ENCODE results near the gene ARPC2. TPM values are rescaled to one million over a fixed set of nuclear protein-coding genes. Genes with fewer than 3 reads are reported as not detected.
A peak's percentile ranks its signal among the peaks of the same experiment; 100 is the strongest.
"Not testable (repeated sequence)": the region's sequence is repeated elsewhere in the genome, so short reads cannot be mapped to it uniquely, and the experiment has no call there.

The ARPC2 gene
- total RNA-seq (100 to 1,000 TPM; 150 to 218 (median 188) TPM), polyA plus RNA-seq (100 to 1,000 TPM; 170 to 274 (median 244) TPM)
- long read RNA-seq, donor 1, transcript ARPC2-202 (11 exons, 1,505 nt), result major isoform, 166 of 202 reads
- long read RNA-seq, donor 1, partial matches to known transcripts, result 20 of 202 reads
- long read RNA-seq, donor 1, other reads (novel, unspliced or antisense), result 8 of 202 reads
- long read RNA-seq, donor 2, transcript ARPC2-201 (10 exons, 1,605 nt), result minor isoform, 7 of 448 reads
- long read RNA-seq, donor 2, transcript ARPC2-209 (7 exons, 2,226 nt), result minor isoform, 12 of 448 reads
- long read RNA-seq, donor 2, transcript ARPC2-202 (11 exons, 1,505 nt), result major isoform, 375 of 448 reads
- long read RNA-seq, donor 2, partial matches to known transcripts, result 36 of 448 reads
- long read RNA-seq, donor 2, other reads (novel, unspliced or antisense), result 17 of 448 reads

DNA sequence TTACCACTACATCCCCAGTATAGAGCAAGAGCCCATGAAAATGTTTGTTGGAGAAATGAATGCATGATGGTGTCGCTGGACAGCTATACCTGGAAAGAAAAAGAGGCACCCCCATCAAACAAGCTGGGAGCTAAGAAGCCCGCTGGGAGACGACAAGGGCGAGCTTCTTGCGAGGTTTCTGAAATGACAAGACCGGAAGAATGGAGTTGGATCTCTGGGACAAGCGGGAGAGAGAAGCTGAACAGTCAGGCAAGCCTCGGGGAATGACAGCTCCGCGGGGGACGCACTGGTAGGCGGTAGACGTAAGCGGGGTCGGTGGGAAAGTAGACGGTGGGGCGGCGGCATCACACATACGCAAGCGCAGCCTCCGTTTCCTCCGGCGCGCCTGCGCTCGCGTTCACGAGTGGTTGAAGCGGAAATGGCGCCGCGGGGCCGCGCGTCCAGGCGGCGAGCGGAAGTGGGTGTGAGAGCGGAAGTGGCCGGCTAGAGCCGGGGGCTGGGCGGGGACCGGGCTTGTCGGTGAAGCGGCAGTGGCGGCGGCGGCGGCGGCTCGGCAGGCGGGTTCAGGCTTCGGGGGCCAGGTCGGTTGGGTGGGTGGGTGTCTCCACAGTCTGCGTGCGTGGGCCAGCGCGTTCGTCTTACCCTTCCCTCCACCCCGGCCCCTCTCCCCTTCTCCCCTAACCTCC, at the start of gene ARPC2:
Gene ARPC2 (plus strand): TSS at position 516 of the 686 bp plus-strand sequence. CDS start 282 bp downstream, outside the sequence.
- peak within 1 kb of the TSS; percentile 95 for H3K27ac ChIP-seq
- H3K36me3 ChIP-seq (ENCODE audit: insufficient read depth in 1 of 2, low read depth in 1 of 2), result peaks cover 0 to 3% of the 10 kb centered on the region in 2 donors
- intact Hi-C loops (cut with DNase I), result loop anchor here in 1 of 2 donors (2.0 to 5.0 kb wide), 2 partner anchors 30 to 50 kb away; no protein-coding TSS in a partner anchor
- no peaks in the 10 kb centered on the region for H3K9me3 ChIP-seq
- no peaks in the 10 kb centered on the region for H3K27me3 ChIP-seq (ENCODE audit: insufficient read depth in 3 of 3, low read length in 2 of 3)
- ATAC-seq (peak; percentile 94 to 98 (median 96)), DNase-seq (peak; percentile 95 to 97)
- TF ChIP-seq CTCF (IDR thresholded peaks at IDR 0.05), result peak; percentile 20
- peaks cover 38% of the 10 kb centered on the region for H3K4me1 ChIP-seq
- peak within 1 kb of the TSS; percentile 92 for H3K4me3 ChIP-seq
- 0 to 1% (median 1%) methylated on average over 23 to 60 of the region's 60 CpGs for WGBS, 3 donors

GRCh38 chr2:218168016-218168415, 49.0 kb upstream of the ARPC2 start:
- Histone ChIP-seq H3K9me3 (no peaks in the 10 kb centered on the region), H3K4me3 (no peak overlapping the region), H3K27me3 (ENCODE audit: insufficient read depth in 3 of 3, low read length in 2 of 3) (peaks cover 0 to 6% (median 2%) of the 10 kb centered on the region in 3 donors), H3K4me1 (no peaks in the 10 kb centered on the region), H3K27ac (no peak overlapping the region), H3K36me3 (ENCODE audit: insufficient read depth in 1 of 2, low read depth in 1 of 2) (no peaks in the 10 kb centered on the region)
- 30 to 44% (median 37%) methylated on average over 1 of the region's 1 CpG for WGBS, 3 donors
- no peak for TF ChIP-seq CTCF (IDR thresholded peaks at IDR 0.05)
- no peak for DNase-seq
- ATAC-seq, result no peak
- intact Hi-C loops (cut with DNase I), result no loop called here

DNA sequence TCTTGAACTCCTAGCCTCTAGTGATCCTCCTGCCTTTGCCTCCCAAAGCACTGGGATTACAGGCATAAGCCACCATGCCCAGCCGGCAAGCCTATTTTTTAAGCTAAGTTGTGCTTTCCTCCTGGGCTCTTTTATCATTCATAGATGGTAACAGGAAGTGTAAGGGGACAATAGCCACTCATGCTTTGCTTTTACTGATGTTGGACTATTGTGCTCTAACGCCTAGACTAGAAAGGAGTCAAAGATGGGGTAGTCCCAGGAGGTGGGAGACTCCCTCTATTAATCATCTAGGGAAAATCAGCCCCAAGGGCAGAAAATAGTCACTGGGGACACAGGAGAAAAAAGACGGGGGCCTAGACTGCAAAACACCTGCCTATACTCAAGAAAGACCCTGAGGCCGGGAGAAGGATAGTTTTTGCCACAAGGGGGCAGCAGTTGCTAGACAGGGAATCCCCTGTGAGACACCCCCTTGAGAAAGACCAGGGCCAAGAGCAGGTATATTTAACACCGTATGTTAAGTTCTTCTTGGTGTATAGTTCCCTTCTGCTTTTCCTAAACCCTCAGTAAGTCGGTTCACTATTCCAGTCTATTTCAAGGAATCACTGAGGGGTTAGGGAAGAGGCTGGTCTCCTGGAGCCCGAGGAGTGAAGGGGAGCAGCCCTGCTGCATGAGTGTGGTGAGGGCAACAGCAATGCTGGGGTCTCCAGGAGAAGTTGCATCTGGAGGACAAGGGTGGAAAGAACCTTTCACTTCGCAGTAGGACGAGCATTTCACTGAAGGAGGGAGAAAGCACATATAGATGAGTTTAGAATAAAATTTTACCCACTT, 48.1 kb upstream of the ARPC2 start:
- H3K27me3 ChIP-seq (ENCODE audit: insufficient read depth in 3 of 3, low read length in 2 of 3), result peaks cover 0 to 6% (median 2%) of the 10 kb centered on the region in 3 donors
- peak; percentile 57 for TF ChIP-seq CTCF (IDR thresholded peaks at IDR 0.05)
- ATAC-seq, result peak; percentile 51 to 82 (median 65)
- peak in 1 of 2 donors; percentile 22 for DNase-seq
- 40 to 43% (median 40%) methylated on average over 9 of the region's 9 CpGs for WGBS, 3 donors
- no peaks in the 10 kb centered on the region for H3K4me1 ChIP-seq
- no peak overlapping the region for H3K27ac ChIP-seq
- H3K36me3 ChIP-seq (ENCODE audit: insufficient read depth in 1 of 2, low read depth in 1 of 2), result no peaks in the 10 kb centered on the region
- intact Hi-C loops (cut with DNase I), result no loop called here
- H3K4me3 ChIP-seq, result no peak overlapping the region
- no peaks in the 10 kb centered on the region for H3K9me3 ChIP-seq

DNA sequence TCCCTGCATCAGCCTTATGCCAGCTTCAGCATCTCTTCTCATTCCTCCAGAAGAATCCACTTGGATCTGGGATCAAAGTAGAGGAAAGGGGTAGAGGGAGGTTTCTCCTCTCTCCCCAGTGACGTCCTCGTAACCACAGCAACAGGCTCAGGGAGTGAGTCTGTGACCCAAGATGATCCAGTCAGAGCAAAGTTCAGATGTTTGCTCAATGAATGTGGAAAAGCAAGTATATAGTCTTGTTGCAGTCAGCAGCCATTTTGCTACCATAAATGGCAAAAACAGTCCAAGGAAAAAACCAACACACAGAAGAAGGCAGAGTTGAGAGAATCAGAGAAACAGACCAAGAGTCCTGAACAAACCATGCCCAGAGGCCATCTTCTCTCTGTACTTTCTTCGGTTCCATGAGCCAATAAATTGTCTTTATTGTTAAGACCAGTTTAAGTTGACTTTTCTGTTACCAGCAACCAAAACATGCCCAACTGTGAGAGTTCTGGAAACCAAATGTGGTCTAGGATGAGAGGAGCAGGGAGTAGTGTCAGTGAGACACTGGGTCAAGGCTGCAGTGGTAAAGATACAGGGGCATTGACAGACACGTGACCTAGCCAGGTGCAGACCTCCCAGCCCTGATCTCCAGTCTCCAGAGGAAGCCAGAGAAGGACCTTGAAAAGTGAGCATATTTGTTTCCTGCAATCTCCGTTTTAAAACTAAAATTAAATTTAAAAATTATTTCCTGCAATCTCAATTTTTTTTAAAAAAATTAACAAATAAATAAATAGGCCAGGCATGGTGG, 47.0 kb upstream of the ARPC2 start:
- intact Hi-C loops (cut with DNase I), result no loop called here
- TF ChIP-seq CTCF (IDR thresholded peaks at IDR 0.05), result no peak
- H3K9me3 ChIP-seq, result no peaks in the 10 kb centered on the region

DNA sequence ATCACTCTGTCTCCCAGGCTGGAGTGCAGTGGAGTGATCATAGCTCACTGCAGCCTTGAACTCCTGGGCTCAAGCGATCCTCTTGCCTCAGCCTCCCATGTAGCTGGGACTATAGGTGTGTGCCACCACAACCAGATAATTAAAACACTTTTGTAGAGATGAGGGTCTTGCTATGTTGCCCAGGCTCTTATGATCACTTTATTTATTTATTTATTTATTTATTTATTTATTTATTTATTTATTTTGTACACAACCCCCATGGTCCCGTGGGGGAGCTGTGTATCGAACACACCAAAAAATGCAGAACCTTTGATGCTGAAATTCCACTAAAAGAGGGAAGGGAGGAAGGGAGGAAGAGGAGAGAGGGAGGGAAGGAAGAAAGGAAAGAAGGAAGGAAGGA, 45.2 kb upstream of the ARPC2 start:
- H3K4me1 ChIP-seq; H3K36me3 ChIP-seq (ENCODE audit: insufficient read depth in 1 of 2, low read depth in 1 of 2); intact Hi-C loops (cut with DNase I); H3K27me3 ChIP-seq (ENCODE audit: insufficient read depth in 3 of 3, low read length in 2 of 3); DNase-seq; H3K9me3 ChIP-seq; ATAC-seq; H3K4me3 ChIP-seq; H3K27ac ChIP-seq: not testable (repeated sequence)
- WGBS, 3 donors, result 78 to 86% (median 80%) methylated on average over 3 of the region's 3 CpGs

More for the DNA sequence above, 47.0 kb upstream of the ARPC2 start:
- Histone ChIP-seq H3K27me3 (ENCODE audit: insufficient read depth in 3 of 3, low read length in 2 of 3) (peaks cover 0 to 6% (median 2%) of the 10 kb centered on the region in 3 donors), H3K27ac (no peak overlapping the region), H3K4me1 (no peaks in the 10 kb centered on the region), H3K36me3 (ENCODE audit: insufficient read depth in 1 of 2, low read depth in 1 of 2) (no peaks in the 10 kb centered on the region), H3K4me3 (no peak overlapping the region)
- 63 to 70% (median 67%) methylated on average over 5 of the region's 5 CpGs for WGBS, 3 donors
- no peak for DNase-seq
- no peak for ATAC-seq

Data from psoas muscle (tissue), 8 donors.